ENCODE results near the gene RIOK1.

RIOK1 gene

DNA sequence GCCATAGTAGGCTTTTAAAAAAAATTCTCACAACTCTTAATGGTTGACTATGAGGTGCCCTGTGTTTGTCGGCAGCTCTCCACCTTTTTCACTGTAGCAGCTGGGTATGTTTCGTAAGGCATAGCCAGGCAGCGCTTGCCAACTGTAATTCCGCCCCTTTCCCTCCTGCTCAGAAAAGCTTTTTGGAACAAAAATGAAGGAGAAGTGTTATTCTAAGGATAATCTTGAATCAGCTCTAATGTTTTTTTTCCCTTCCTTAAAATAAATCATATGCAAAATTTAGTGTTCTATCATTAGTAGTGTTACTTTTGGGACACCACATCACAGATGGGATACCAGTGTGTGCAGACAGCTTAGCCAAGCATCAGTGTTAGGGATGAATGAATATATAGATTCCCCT, 21.2 kb downstream of the RIOK1 start:
- no peak for TF ChIP-seq CTCF (IDR thresholded peaks at IDR 0.05; ENCODE audit: low read depth, low read length)
- no peak for DNase-seq (ENCODE audit: low read depth, low spot score)
- H3K4me3 ChIP-seq (ENCODE audit: low read depth, low read length) = no peak overlapping the region
- in situ Hi-C loops (cut with HindIII; ENCODE audit: low sequenced_read_pairs) = no loop called here

GRCh38 chr6:7411328-7411727, 21.7 kb downstream of the RIOK1 start:
- DNase-seq (ENCODE audit: low read depth, low spot score) = no peak
- TF ChIP-seq CTCF (IDR thresholded peaks at IDR 0.05; ENCODE audit: low read depth, low read length) = no peak
- in situ Hi-C loops (cut with HindIII; ENCODE audit: low sequenced_read_pairs) = no loop called here
- no peak overlapping the region for H3K4me3 ChIP-seq (ENCODE audit: low read depth, low read length)

GRCh38 chr6:7413151-7413823, 23.7 kb downstream of the RIOK1 start:
- in situ Hi-C loops (cut with HindIII; ENCODE audit: low sequenced_read_pairs) = no loop called here
- no peak for TF ChIP-seq CTCF (IDR thresholded peaks at IDR 0.05; ENCODE audit: low read depth, low read length)
- peak; percentile 51 for DNase-seq (ENCODE audit: low read depth, low spot score)
- H3K4me3 ChIP-seq (ENCODE audit: low read depth, low read length) = no peak overlapping the region

- no peak overlapping the region for H3K4me3 ChIP-seq (ENCODE audit: low read depth, low read length)
- no peak for DNase-seq (ENCODE audit: low read depth, low spot score)
- in situ Hi-C loops (cut with HindIII; ENCODE audit: low sequenced_read_pairs) = no loop called here
Measured at GRCh38 chr6:7414811-7415210, 25.2 kb downstream of the RIOK1 start.

GRCh38 chr6:7417684-7418083, 28.1 kb downstream of the RIOK1 start:
- in situ Hi-C loops (cut with HindIII; ENCODE audit: low sequenced_read_pairs) = no loop called here
- TF ChIP-seq CTCF (IDR thresholded peaks at IDR 0.05; ENCODE audit: low read depth, low read length) = no peak
- no peak overlapping the region for H3K4me3 ChIP-seq (ENCODE audit: low read depth, low read length)
- DNase-seq (ENCODE audit: low read depth, low spot score) = no peak

More at GRCh38 chr6:7414811-7415210, 25.2 kb downstream of the RIOK1 start:
- TF ChIP-seq CTCF (IDR thresholded peaks at IDR 0.05; ENCODE audit: low read depth, low read length) = no peak

GRCh38 chr6:7418238-7418905, 28.8 kb downstream of the RIOK1 start:
- no peak for DNase-seq (ENCODE audit: low read depth, low spot score)

More at GRCh38 chr6:7418238-7418905, 28.8 kb downstream of the RIOK1 start:
- no peak for TF ChIP-seq CTCF (IDR thresholded peaks at IDR 0.05; ENCODE audit: low read depth, low read length)
- no peak overlapping the region for H3K4me3 ChIP-seq (ENCODE audit: low read depth, low read length)
- in situ Hi-C loops (cut with HindIII; ENCODE audit: low sequenced_read_pairs) = no loop called here

Data from astrocyte of the spinal cord (primary cell).